HCT116 (cell line): ENCODE measurements around the gene FRS2. TPM values are rescaled to one million over a fixed set of nuclear protein-coding genes. Genes with fewer than 3 reads are reported as not detected.

ENCODE experiments used
- ATAC-seq: fragments of 200-7000 bp; cut with Tn5 transposase; 2 replicates; pipeline ENCODE4 v1.9.1; 2020; ENCODE audit warnings: mild to moderate bottlenecking, moderate library complexity
- BruUV-seq: library from RNA; stranded (reverse); fragments of 400-500 nt; replicated peaks from 2 replicates; lab custom pipeline; 2021; lab: Mats Ljungman, UMichigan
- CTCF ChIA-PET: fragments of 300-600 bp; sonication (Branson Sonifier 250); formaldehyde crosslinking; loops from one replicate; lab custom pipeline; 2021; ENCODE audit warnings: antibody characterized with exemption; lab: Charles Lee
- POLR2A ChIA-PET: fragments of 300-600, 350-600 bp; sonication (Branson Sonifier 250); formaldehyde crosslinking; loops from one replicate; lab custom pipeline; 2021; ENCODE audit warnings: antibody characterized with exemption; lab: Charles Lee
- RAD21 ChIA-PET, 2 experiments: fragments of 300-600 bp; sonication (Branson Sonifier 250); formaldehyde crosslinking; loops; one replicate each; lab custom pipeline; 2023; ENCODE audit warnings: low total read pairs in 2 of 2; ENCODE audit not compliant: uncharacterized antibody in 2 of 2, unreplicated experiment in 2 of 2, low non-redundant PET in 1 of 2; lab: Charles Lee
- DNase-seq: peaks from one replicate; pipeline ENCODE4 v3.0.0-alpha.2; 2010; ENCODE audit warnings: low read depth, low spot score
- H2AFZ ChIP-seq: fragments of 200-600 bp; shearing (Covaris generic), sonication (generic); 2 replicates; pipeline ENCODE4 v1.6.1; 2017; ENCODE audit warnings: low read depth, mixed run types, mixed read lengths, antibody characterized with exemption, low read length; ENCODE audit not compliant: poor library complexity, severe bottlenecking
- H3K27ac ChIP-seq: 2 replicates; pipeline ENCODE4 v1.5.1; 2012; ENCODE audit warnings: low read depth, low read length
- H3K27me3 ChIP-seq: fragments of 200-600 bp; sonication (generic); 2 replicates; pipeline ENCODE4 v1.6.1; 2016; ENCODE audit warnings: mixed run types, low read length, mixed read lengths; ENCODE audit not compliant: insufficient read depth
- H3K36me3 ChIP-seq, 2 experiments: fragments of 200-500 bp in 1 of 2; fragments of 200-600 bp in 1 of 2; sonication (Bioruptor generic) in 1 of 2; sonication (generic) in 1 of 2; 2 replicates each; pipeline versions ENCODE4 v1.5.1 to v1.6.1; 2014 to 2016; ENCODE audit warnings: low read length in 2 of 2, inconsistent platforms in 1 of 2, mixed read lengths in 1 of 2, mixed run types in 1 of 2; ENCODE audit not compliant: insufficient read depth in 2 of 2, control insufficient read depth in 1 of 2
- H3K4me1 ChIP-seq, 2 experiments: fragments of 200-600 bp in 1 of 2; sonication (generic) in 1 of 2; 2 replicates each; pipeline versions ENCODE4 v1.5.1 to v1.6.1; 2012 to 2017; ENCODE audit warnings: low read length in 2 of 2, inconsistent platforms in 1 of 2, mild to moderate bottlenecking in 1 of 2, mixed read lengths in 1 of 2, mixed run types in 1 of 2, moderate library complexity in 1 of 2; ENCODE audit not compliant: insufficient read depth in 2 of 2, control insufficient read depth in 1 of 2
- H3K4me2 ChIP-seq: fragments of 200-600 bp; sonication (generic); 2 replicates; pipeline ENCODE4 v1.6.1; 2017; ENCODE audit warnings: mixed run types, low read length, mixed read lengths
- H3K4me3 ChIP-seq, 2 experiments: fragments of 200-600 bp in 1 of 2; sonication (generic) in 1 of 2; replicated peaks in 1 of 2; 2 replicates each; pipeline ENCODE4 v1.5.1; 2011 to 2016; ENCODE audit warnings: low read length in 2 of 2, control low read depth in 1 of 2, low read depth in 1 of 2, mild to moderate bottlenecking in 1 of 2, mixed read lengths in 1 of 2, mixed run types in 1 of 2
- H3K79me2 ChIP-seq: fragments of 200-600 bp; sonication (generic); 2 replicates; pipeline ENCODE4 v1.6.1; 2017; ENCODE audit warnings: mild to moderate bottlenecking, mixed run types, low read length, moderate library complexity, mixed read lengths; ENCODE audit not compliant: insufficient read depth
- H3K9ac ChIP-seq: fragments of 200-600 bp; sonication (generic); 2 replicates; pipeline ENCODE4 v1.6.1; 2016; ENCODE audit warnings: low read length, mixed read lengths
- H3K9me2 ChIP-seq: fragments of 200-600 bp; sonication (generic), shearing (Covaris generic); 2 replicates; pipeline ENCODE4 v1.6.1; 2017; ENCODE audit warnings: mixed run types, mild to moderate bottlenecking, moderate library complexity; ENCODE audit not compliant: insufficient read depth
- H3K9me3 ChIP-seq, 2 experiments: fragments of 200-500 bp in 1 of 2; fragments of 200-600 bp in 1 of 2; sonication (Bioruptor generic) in 1 of 2; sonication (generic) in 1 of 2; 2 replicates each; pipeline ENCODE4 v1.6.1; 2014 to 2017; ENCODE audit warnings: low read length in 2 of 2, mixed read lengths in 2 of 2, inconsistent platforms in 1 of 2, low read depth in 1 of 2, mild to moderate bottlenecking in 1 of 2, mixed run types in 1 of 2, moderate library complexity in 1 of 2; ENCODE audit not compliant: control insufficient read depth in 1 of 2, insufficient read depth in 1 of 2
- H4K20me1 ChIP-seq: fragments of 200-600 bp; sonication (generic), shearing (Covaris generic); 2 replicates; pipeline ENCODE4 v1.6.1; 2017; ENCODE audit warnings: mixed run types, mild to moderate bottlenecking, moderate library complexity; ENCODE audit not compliant: insufficient read depth
- ATF3 ChIP-seq: IDR thresholded peaks from 2 replicates; pipeline ENCODE4 v1.6.1; 2012
- CBX3 ChIP-seq: IDR thresholded peaks from 2 replicates; pipeline ENCODE4 v1.6.1; 2012; ENCODE audit warnings: low read depth
- CEBPB ChIP-seq: IDR thresholded peaks from 2 replicates; pipeline ENCODE4 v1.6.1; 2012; ENCODE audit warnings: low read depth
- CTCF ChIP-seq, 3 experiments: fragments of 200-600 bp in 1 of 3; sonication (generic) in 1 of 3; IDR thresholded peaks in 2 of 3; conservative IDR thresholded peaks in 1 of 3; 2 replicates each; pipeline ENCODE4 v1.5.1; 2012 to 2017; ENCODE audit warnings: low read depth in 2 of 3, low read length in 2 of 3, antibody characterized with exemption in 1 of 3, borderline replicate concordance in 1 of 3, control low read depth in 1 of 3, mild to moderate bottlenecking in 1 of 3, mixed read lengths in 1 of 3, mixed run types in 1 of 3, moderate library complexity in 1 of 3; ENCODE audit not compliant: insufficient read depth in 1 of 3
- ELF1 ChIP-seq: IDR thresholded peaks from 2 replicates; pipeline ENCODE4 v1.6.1; 2012; ENCODE audit warnings: low read depth, borderline replicate concordance
- EZH2 ChIP-seq: fragments of 200-600 bp; sonication (generic); IDR thresholded peaks from 2 replicates; pipeline ENCODE4 v1.6.1; 2017; ENCODE audit warnings: antibody characterized with exemption, mixed run types
- FOSL1 ChIP-seq: IDR thresholded peaks from 2 replicates; pipeline ENCODE4 v1.6.1; 2012; ENCODE audit warnings: low read depth
- POLR2A ChIP-seq: IDR thresholded peaks from 2 replicates; pipeline ENCODE4 v1.7.0; 2011; ENCODE audit warnings: borderline replicate concordance; ENCODE audit not compliant: insufficient read depth, insufficient read length; ENCODE audit errors: extremely low read depth
- RAD21 ChIP-seq: IDR thresholded peaks from 2 replicates; pipeline ENCODE4 v1.6.1; 2012; ENCODE audit warnings: low read depth, mild to moderate bottlenecking
- SIN3A ChIP-seq: IDR thresholded peaks from 2 replicates; pipeline ENCODE4 v1.6.1; 2012; ENCODE audit warnings: low read depth
- SRF ChIP-seq: IDR thresholded peaks from 2 replicates; pipeline ENCODE4 v1.6.1; 2012; ENCODE audit warnings: low read depth
- TCF7L2 ChIP-seq: IDR thresholded peaks from 2 replicates; pipeline ENCODE4 v1.7.0; 2011; ENCODE audit warnings: borderline replicate concordance, inconsistent platforms; ENCODE audit not compliant: insufficient read depth, insufficient read length; ENCODE audit errors: extremely low read depth
- ZFX ChIP-seq: fragments of 450-650 bp; IDR thresholded peaks from 2 replicates; pipeline ENCODE4 v1.6.1; 2017
- ZNF274 ChIP-seq: fragments of 200-500 bp; sonication (Bioruptor generic); IDR thresholded peaks from 2 replicates; pipeline ENCODE4 v1.6.1; 2014; ENCODE audit warnings: mild to moderate bottlenecking, low read depth, low read length, inconsistent platforms
- intact Hi-C: fragments of 100-400 bp; cut with micrococcal nuclease; formaldehyde crosslinking; loops from 2 replicates; pipeline ENCODE4 v1.10.0; 2022
- total RNA-seq: library from RNA; stranded (reverse); gene quantifications from one replicate; pipeline ENCODE4 v1.2.1, GENCODE V29; 2021; ENCODE audit not compliant: unreplicated experiment
- TF ChIP-seq, protein P1 (sequence below): IDR thresholded peaks from 2 replicates; pipeline ENCODE4 v1.6.1; 2011; ENCODE audit warnings: mild to moderate bottlenecking, low read length, moderate library complexity; ENCODE audit not compliant: insufficient replicate concordance; ENCODE audit errors: extremely low read depth
- TF ChIP-seq, protein P2 (sequence below): IDR thresholded peaks from 2 replicates; pipeline ENCODE4 v1.6.1; 2012; ENCODE audit warnings: low read depth

FRS2 gene
- total RNA-seq, 1 experiment from 2014 or later = 14.7 TPM

GRCh38 chr12:69619050-69619449 is 148.9 kb downstream of the FRS2 start:
- H3K4me3 ChIP-seq = no peak overlapping the region
- H3K27ac ChIP-seq = no peak overlapping the region
- CTCF ChIA-PET = no interaction called here
- RAD21 ChIA-PET = no interaction called here
- no peak for DNase-seq
- no peaks in the 10 kb centered on the region for H3K9me3 ChIP-seq
- no TSS peak for BruUV-seq
- H2AFZ ChIP-seq = no peak overlapping the region
- TF ChIP-seq EZH2 (no peak), RAD21 (no peak), CEBPB (no peak), CTCF (IDR thresholded peaks at IDR 0.05 in 2 of 3, conservative IDR thresholded peaks at IDR 0.05 in 1 of 3; ENCODE audit: borderline replicate concordance in 1 of 3, insufficient read depth in 1 of 3, low read depth in 2 of 3, low read length in 2 of 3) (no peak), SRF (no peak), TCF7L2 (no peak), CBX3 (no peak), POLR2A (no peak), ELF1 (no peak), FOSL1 (no peak), ZFX (no peak), SIN3A (no peak), ZNF274 (no peak), ATF3 (no peak)
- TF ChIP-seq, protein P1, sequence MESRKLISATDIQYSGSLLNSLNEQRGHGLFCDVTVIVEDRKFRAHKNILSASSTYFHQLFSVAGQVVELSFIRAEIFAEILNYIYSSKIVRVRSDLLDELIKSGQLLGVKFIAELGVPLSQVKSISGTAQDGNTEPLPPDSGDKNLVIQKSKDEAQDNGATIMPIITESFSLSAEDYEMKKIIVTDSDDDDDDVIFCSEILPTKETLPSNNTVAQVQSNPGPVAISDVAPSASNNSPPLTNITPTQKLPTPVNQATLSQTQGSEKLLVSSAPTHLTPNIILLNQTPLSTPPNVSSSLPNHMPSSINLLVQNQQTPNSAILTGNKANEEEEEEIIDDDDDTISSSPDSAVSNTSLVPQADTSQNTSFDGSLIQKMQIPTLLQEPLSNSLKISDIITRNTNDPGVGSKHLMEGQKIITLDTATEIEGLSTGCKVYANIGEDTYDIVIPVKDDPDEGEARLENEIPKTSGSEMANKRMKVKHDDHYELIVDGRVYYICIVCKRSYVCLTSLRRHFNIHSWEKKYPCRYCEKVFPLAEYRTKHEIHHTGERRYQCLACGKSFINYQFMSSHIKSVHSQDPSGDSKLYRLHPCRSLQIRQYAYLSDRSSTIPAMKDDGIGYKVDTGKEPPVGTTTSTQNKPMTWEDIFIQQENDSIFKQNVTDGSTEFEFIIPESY = no peak
- TF ChIP-seq, protein P2, sequence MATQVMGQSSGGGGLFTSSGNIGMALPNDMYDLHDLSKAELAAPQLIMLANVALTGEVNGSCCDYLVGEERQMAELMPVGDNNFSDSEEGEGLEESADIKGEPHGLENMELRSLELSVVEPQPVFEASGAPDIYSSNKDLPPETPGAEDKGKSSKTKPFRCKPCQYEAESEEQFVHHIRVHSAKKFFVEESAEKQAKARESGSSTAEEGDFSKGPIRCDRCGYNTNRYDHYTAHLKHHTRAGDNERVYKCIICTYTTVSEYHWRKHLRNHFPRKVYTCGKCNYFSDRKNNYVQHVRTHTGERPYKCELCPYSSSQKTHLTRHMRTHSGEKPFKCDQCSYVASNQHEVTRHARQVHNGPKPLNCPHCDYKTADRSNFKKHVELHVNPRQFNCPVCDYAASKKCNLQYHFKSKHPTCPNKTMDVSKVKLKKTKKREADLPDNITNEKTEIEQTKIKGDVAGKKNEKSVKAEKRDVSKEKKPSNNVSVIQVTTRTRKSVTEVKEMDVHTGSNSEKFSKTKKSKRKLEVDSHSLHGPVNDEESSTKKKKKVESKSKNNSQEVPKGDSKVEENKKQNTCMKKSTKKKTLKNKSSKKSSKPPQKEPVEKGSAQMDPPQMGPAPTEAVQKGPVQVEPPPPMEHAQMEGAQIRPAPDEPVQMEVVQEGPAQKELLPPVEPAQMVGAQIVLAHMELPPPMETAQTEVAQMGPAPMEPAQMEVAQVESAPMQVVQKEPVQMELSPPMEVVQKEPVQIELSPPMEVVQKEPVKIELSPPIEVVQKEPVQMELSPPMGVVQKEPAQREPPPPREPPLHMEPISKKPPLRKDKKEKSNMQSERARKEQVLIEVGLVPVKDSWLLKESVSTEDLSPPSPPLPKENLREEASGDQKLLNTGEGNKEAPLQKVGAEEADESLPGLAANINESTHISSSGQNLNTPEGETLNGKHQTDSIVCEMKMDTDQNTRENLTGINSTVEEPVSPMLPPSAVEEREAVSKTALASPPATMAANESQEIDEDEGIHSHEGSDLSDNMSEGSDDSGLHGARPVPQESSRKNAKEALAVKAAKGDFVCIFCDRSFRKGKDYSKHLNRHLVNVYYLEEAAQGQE = no peak
- no peaks in the 10 kb centered on the region for H3K36me3 ChIP-seq
- POLR2A ChIA-PET = no interaction called here
- no peaks in the 10 kb centered on the region for H4K20me1 ChIP-seq
- H3K27me3 ChIP-seq = no peaks in the 10 kb centered on the region
- no peak overlapping the region for H3K4me2 ChIP-seq
- intact Hi-C loops = no loop called here
- no peak overlapping the region for H3K9ac ChIP-seq
- no peaks in the 10 kb centered on the region for H3K79me2 ChIP-seq
- ATAC-seq = no peak
- H3K4me1 ChIP-seq = no peaks in the 10 kb centered on the region
- H3K9me2 ChIP-seq = no peaks in the 10 kb centered on the region
